HG03039 (cell line): ENCODE data around the gene RPTOR.
A peak's percentile ranks its signal among the peaks of the same experiment; 100 is the strongest.

Experiments
- ATAC-seq: cut with Tn5 transposase; IDR thresholded peaks from one replicate; pipeline ENCODE4 v1.9.1; 2021; ENCODE audit warnings: mild to moderate bottlenecking, moderate library complexity; ENCODE audit not compliant: unreplicated experiment

The RPTOR gene

DNA sequence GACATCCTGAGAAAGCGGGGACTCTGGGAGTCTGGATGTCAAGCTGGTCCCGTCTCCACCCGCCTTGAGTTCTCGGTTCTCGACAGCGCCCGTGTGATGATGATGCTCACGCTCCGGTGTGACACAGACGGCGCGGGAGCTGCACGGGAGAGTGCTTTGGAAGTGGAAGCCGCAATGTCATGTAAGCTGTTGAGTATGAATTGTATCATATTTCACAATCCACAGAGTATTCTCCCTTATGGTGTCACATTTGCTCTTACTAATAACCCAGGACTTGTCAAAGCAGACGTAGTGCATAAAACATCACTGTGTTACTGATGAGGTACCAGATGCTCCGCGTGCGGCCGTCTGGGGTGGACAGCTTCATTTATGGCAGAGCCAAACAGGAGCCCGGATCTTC lies 229.5 kb downstream of the RPTOR start:
- ATAC-seq: no peak

DNA sequence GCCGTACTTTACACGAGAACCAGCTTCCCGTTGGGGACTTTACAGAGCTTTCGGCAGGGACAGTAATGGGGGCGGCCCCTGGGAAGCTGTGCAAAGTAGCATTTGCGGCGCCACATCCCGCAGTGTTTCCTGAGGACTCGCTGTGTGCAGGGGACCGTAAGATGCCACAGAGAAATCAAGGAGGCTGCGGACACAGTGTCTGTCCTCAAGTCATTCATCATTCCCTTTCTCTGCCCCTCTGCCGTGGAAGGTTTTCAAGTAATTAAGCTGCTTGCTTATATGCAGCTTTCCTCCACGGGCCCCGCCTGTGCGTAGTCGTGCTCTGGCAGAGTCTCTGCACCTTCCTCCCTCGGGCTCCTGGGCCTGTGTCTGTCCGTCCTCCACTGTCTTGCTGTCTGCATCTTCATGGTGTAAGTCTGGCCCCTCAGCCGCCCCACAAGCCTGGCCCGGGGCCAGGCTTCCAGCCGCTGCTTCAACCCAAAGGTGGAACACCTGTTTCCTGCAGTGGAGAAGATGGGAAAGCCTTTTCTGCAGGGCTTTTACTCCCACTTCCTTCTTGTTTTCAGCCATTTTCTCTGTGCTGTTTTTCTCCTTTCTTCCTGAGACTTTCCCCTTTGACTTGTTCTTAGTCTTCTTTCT lies 230.1 kb downstream of the RPTOR start:
- no peak for ATAC-seq

- no peak for ATAC-seq
Observed at GRCh38 chr17:80775863-80776262, 231.2 kb downstream of the RPTOR start.

DNA sequence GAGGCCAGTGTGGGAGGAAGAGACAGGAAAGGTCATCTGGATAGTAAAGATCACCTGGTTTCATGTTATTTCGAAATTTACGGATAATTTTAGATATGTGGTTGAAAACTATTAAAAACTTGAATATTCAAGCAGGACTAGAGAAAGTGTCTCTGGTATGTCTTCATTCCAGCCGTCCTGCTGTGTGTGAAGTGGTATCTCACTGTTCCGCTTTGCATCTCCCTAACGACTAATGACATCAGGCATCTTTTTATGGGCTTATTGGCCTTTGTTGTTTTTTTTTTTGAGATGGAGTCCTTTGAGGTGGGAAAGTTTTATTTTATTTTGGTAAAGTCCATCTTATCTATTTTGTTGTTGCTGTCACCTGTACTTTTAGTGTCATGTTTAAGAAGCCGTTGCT lies 232.6 kb downstream of the RPTOR start:
- ATAC-seq: no peak

DNA sequence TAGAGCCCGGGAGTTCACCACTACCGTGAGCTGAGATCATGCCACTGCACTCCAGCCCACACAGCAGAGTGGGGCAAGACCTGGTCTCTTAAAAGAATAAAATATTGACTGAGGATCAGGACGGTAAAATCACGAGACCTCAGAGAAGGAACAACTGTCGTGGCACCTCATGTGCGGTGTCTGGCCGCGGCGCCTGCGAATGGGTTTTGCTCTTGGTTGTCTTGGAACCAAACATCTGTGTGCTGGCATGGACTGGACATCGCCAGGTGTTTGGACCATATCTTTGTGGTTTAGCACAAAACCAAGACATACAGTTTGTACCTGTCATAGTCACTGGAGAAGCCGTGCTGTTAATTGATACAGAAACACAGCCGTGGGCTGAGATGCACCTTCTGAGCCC lies 234.1 kb downstream of the RPTOR start:
- ATAC-seq: no peak

DNA sequence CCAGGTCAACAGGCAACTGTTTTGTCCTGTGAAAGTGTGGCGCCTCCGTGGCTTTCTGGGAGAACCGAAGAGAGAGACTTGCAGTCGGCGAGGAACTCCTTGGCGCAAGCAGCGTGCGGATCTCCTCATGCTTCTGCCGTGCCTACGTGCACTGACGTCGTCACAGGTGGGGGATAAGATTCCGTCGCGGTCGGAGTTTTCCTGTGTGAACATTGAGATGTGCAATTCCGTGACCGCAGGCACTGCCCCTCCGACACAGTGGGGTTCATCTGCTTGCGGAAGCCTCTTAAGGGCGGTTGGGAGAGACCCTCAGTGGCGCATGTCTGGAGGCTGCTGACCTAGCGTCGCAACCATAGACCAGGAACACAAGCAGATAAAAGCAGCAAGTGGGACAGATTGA lies 234.7 kb downstream of the RPTOR start:
- no peak for ATAC-seq

DNA sequence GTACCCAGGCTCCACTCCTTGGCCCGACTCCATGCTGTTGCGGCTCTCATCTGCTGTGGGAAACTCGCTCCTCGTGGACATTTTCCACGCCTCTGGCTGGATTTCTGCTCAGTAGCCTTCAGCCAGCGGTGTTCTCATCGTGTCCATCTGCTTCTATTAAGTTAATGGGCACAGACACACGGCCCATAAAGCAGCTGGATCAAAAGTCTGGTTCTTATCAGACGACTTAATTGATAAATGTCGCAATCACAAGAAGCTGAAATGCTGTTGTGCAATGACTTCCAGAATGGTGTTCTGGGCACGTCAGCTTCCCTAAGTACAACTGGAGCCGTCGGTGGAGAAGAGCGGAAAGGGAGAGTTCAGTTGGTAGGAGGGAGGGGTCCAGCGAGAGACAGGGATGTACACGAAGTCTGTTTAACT lies 235.3 kb downstream of the RPTOR start:
- no peak for ATAC-seq

GRCh38 chr17:80780381-80781198 lies 236.0 kb downstream of the RPTOR start:
- ATAC-seq: peak; percentile 52

GRCh38 chr17:80781211-80781610 lies 236.6 kb downstream of the RPTOR start:
- no peak for ATAC-seq

DNA sequence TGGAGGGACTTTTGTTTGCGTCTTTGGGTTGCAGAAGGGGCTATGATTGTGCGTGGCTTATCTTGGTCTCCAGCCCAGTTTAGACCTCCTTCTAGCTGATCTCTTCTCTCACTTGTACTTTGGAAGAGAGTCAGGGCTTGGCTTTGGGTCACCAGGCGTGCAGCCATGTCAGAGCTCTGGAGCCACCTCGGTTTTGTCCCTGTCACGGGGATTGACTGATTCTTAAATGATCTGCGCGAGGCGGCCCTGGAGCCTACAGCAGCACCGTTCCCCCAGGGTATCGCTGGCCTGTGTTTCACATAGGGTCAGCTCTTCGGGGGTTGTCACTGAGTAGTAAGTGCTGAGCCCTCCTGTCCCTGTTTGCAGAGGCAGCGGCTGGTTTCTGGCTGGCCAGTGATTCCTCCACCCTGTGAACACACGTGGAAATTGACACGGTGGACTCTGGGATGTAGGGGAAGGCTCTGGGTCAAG lies 237.2 kb downstream of the RPTOR start:
- ATAC-seq: no peak

DNA sequence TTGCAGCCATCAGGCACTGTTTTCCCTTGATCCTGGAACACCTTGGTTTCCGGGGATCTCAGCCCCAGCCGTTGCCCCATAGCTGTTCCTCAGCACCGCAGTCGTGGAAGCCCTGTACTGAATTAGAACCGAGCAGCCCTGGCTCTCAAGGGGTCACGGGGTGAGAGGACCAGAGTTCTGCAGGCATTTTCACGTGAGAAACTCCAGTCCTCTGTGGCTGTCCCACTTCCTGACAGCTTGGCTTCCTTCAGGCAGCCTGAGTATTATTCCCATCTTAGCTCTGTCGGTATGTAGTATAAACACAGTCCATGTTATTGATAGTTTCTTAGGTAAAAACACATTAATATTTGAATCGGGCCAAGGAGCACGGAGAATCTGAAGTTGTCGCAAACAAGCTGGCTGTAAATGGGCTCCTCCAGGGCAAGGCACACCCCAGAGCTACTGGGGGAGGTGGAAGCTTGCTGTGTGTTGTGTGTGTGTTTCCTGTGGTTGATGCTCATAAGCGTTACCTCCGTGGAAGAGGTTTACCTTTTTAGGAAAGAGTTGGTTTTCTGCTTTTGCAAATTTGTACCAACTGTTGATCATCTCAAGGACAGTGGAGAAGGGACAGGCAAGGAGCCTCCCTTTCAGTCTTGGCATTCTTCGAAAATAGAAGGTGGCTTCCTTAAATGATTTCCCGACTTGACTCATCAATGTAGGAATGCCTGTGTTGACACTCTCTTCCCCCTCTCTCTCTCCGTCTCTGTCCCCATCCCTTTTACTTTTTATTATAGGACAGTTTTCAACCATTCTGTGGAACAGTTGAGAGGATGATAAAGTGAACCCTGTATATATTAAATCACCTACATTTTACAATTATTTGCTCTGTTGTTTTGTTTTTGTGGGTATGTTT lies 238.1 kb downstream of the RPTOR start:
- no peak for ATAC-seq

GRCh38 chr17:80783486-80783885 lies 238.8 kb downstream of the RPTOR start:
- ATAC-seq: no peak

- no peak for ATAC-seq
Observed at GRCh38 chr17:80783971-80784370, 239.3 kb downstream of the RPTOR start.

DNA sequence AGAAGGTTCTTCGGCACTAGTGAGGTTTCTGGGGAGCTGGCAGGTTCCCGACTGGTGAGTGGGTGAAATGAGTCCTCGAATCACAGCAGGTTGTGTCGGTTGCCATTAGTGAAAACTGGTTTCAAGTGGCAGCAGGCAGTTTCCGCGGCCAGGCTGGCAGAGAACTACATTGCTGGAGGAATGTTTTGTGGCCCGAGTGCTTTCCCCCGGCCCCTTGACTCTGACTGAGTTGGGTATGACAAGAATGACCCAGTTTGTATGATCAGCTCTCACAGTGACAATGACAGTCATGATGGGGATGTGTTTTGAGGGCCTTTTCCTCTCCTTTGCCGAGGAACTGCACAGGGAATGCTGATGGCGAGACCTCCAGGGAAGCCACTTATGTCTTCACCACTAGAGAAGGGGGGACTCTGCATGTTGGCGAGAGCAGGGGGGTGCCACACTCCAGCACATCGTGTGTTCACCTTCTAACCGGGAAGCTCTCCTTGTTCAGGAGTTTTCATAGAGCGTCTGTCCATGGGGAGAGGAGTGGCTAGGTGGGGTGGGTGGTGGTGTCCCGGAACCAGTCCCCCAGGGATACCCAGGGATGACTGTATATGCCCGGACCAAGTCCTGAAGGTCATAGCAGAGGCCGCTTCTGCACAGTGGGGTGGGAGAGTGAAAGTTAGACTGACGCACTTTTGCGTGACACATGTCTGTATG lies 241.0 kb downstream of the RPTOR start:
- ATAC-seq: no peak

DNA sequence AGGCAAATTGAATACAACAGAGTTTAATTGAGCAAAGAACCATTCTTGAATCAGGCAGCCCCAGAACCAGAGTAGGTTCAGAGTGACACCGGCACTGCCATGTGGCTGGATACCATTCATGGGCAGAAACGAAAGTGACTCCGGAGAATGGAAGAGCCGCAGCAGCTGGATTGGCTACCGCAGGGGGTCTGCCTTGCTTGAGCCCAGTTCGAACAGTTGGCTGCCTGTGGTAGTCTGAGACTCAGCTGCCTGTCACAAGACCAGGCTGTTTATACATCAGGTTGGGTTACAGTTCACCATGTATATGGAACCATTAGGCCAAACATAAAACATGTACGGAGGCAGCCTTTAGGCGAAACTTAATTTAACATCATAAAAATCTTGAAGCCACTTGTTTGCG lies 241.8 kb downstream of the RPTOR start:
- no peak for ATAC-seq

DNA sequence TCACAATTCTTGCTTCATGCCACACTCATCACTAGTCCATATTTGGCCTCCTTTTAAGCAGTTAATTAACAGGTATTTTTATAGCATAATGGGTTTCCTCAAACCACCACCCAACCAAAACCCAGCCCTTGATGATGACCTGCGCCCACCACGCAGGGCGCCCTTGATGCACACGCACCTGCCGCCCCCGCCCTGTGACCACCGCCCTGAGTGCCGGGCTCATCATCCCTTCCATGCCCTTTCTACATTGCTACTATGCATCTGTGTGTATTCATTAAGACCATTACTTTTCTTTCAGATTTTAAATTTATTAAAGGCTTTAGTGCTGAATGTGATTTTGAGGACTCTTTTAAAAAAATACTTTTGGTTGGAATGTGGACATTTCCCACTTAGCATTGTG lies 242.2 kb downstream of the RPTOR start:
- no peak for ATAC-seq

GRCh38 chr17:80787881-80788280 lies 243.2 kb downstream of the RPTOR start:
- ATAC-seq: no peak

- no peak for ATAC-seq
Observed at GRCh38 chr17:80789356-80789902, 244.8 kb downstream of the RPTOR start.

DNA sequence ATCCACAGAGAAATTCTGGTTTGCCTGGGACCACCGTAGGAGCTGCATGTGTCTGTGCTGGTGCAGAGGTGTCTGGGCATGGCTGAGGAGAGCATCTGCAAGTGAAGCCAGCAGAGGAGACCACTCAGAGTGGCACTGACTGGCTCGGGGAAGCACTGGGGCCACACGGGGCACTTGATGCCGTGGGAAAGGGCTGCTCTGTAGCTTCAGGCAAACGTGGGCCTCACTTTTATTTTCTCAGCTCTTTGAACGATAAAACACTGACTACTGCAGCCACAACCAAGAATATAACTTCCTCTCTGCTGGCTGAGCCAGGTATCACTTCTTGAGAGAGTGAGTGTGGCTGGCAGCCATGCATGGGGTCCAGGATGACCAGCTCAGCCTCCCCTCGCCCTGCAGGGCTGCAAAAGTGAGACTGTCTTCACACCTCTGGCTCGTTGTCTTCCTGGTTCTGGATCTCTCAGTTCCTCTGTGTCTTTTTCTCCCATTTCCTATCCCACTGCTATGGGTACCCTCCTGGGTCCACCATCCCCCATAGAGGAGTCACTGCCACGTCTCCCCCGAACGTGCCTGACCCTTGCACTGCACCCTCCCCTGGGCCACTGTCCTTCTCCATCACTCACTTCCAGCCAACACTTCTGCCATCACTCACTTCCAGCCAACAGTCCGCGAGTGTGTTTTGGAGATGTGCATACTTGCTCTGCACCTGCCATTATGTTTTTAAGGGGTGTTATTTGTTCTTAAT lies 245.6 kb downstream of the RPTOR start:
- no peak for ATAC-seq
